Measurements from ENCODE around the gene MSRB2.

GRCh38 chr10:23106331-23107072 lies 11.1 kb downstream of the MSRB2 start:
- TF ChIP-seq POLR2A (IDR thresholded peaks at IDR 0.05) (no peak), CTCF (IDR thresholded peaks at IDR 0.05) (no peak)
